ENCODE measurements around the gene WDFY4. TPM values are rescaled to one million over a fixed set of nuclear protein-coding genes. Genes with fewer than 3 reads are reported as not detected.
A peak's percentile ranks its signal among the peaks of the same experiment; 100 is the strongest.

The WDFY4 gene
- total and polyA plus RNA-seq, 9 of the 15 experiments (the other 6 are each of a cell fraction or from before 2014, with no cell fraction given): 0.01 to 0.02 (median 0.01) TPM; not detected in 6

- TF ChIP-seq USF2 (CRISPR knock-in tag; IDR thresholded peaks at IDR 0.05) (0 out of 2 replicates have a peak, but pooled peaks have one; percentile 16), POLR2H (tag; IDR thresholded peaks at IDR 0.05; ENCODE audit: low read depth) (no peak), PHF21A (IDR thresholded peaks at IDR 0.05; ENCODE audit: borderline replicate concordance, low read depth) (no peak), MAFK (IDR thresholded peaks at IDR 0.05; ENCODE audit: low read length) (no peak), ZFP30 (CRISPR knock-in tag; IDR thresholded peaks at IDR 0.05; ENCODE audit: borderline replicate concordance) (no peak), TARDBP (IDR thresholded peaks at IDR 0.05) (no peak), ELK3 (CRISPR knock-in tag; IDR thresholded peaks at IDR 0.05) (no peak), ARID3A (IDR thresholded peaks at IDR 0.05; ENCODE audit: borderline replicate concordance, low read depth, low read length) (no peak), NRF1 (conservative IDR thresholded peaks at IDR 0.05 in 1 of 2, IDR thresholded peaks at IDR 0.05 in 1 of 2) (peak; percentile 81 to 85)
Observed at GRCh38 chr10:48742891-48743860, 58.5 kb downstream of the WDFY4 start (continued).
